Fibroblast of skin of scalp (primary cell): ENCODE data around the gene RTL1.

Experiments used
- DNase-seq: peaks from one replicate; pipeline ENCODE4 v3.0.0-alpha.2; 2013

The RTL1 gene

DNA sequence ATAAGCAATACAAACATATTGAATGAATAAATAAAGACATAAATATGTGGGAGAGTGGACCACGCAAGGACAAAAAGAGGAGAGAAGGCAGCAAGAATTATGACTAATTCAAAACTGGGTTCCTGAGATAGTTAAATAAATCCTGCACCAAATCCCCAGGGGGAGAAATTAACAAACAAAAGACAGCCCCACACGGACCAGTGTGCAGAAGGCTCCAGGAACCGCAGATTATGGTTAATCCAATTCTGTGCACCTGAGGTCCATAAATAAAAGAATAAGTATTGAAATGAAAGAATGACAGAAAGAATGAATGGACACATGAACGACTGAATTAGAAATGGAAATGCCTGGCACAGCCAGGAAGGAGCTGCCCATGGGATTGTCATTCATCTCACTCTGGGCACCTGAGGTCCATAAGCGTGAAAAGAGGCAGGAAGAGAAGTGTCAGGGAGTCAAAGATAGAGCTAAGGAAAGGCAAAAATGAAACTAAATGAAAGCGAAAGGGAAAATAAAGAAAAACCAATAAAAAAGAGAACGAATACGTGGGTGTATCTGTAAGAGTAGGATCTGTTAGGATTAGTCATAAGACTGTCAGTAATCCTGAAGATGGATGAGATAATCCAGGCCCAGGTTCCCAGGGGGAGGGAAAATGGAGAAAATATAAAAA is 54.3 kb downstream of the RTL1 start:
- DNase-seq = no peak

DNA sequence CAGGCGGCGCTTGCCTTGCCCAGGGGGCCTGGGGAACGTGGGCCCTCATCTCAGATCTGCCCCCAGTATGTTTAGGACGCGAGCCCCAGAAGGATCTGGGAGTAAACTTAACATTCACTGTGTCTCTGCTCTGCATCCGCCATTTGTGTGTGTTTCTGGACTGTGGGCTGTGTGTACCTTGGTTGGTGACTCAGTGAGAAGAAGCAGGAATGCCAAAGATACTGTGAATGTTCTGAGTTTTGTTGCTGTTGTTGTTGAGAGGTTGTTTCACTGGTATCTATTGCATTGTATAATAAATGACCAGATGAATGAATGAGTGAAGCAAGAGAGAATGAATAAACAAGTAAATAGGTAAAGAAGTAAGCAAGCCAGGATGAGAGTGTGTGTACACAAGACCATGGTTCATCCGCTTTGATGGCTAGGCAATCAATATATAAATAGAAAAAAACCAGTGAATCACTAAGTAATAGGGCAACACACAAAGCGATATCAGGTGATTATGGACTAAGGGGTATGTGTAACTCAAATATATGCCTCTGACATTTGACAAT is 57.1 kb downstream of the RTL1 start:
- DNase-seq = no peak

DNA sequence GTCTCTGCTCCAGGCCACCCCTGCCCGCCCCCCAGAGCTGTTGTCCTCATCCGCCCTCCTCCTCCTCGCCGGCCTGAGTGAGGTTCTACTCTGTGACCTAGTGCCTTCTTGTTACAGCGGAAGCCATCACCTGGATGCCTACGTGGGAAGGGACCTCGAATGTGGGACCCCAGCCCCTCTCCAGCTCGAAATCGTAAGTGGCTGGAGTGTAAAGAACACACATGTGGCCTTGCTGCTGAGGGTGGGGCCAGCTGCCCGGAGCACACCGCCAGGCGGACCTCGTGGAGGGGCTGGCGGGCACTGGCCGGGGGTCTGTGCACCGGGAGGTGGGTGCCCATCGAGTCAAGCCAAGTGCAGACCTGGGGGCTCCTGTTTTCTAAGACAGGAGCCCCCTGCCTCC is 58.2 kb downstream of the RTL1 start:
- DNase-seq = no peak

- DNase-seq = no peak
Measured at GRCh38 chr14:100844846-100845245, 58.7 kb downstream of the RTL1 start.

DNA sequence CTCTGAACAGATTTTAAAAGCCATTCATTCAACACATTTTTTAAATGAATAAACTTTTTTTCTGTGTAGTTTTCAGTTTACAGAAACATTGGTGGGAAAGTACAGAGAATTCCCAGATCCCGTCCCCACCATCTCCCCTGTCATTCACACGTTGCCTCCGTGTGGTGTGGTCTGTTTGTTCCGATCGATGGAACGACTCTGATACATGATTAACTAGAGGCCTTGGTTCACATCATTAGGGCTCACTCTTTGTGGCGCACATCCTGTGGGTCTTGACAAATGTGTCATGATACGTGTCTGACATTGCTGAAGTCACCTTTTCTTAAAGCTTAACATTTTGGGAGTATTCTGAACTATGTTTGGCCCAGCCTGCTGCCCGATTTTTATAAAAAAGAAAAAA is 59.1 kb downstream of the RTL1 start:
- DNase-seq = no peak

GRCh38 chr14:100844082-100844408 is 59.5 kb downstream of the RTL1 start:
- DNase-seq = no peak

DNA sequence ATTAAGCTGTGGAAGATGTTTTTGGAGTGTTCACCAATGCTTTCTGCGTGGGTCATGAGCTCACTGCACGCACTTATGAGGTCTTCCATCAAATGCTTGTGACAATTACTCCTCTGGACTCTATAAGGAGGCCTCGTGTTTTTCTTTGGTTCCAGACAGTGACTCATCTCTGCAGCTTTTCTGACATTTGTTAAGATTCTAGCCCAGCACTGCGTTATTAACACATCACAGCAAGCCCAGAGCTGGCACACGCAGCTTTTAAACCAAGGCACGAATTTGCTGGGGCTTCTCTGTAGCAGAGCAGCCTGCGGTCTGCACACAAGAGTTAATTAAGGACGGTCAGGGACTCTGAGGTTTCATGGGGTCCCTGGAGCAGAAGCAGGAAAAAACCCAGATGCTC is 60.7 kb downstream of the RTL1 start:
- DNase-seq = peak; percentile 92

- no peak for DNase-seq
Measured at GRCh38 chr14:100841761-100842403, 61.6 kb downstream of the RTL1 start.

GRCh38 chr14:100841066-100841760 is 62.3 kb downstream of the RTL1 start:
- DNase-seq = no peak

- DNase-seq = no peak
Measured at GRCh38 chr14:100840286-100841065, 63.0 kb downstream of the RTL1 start.

DNA sequence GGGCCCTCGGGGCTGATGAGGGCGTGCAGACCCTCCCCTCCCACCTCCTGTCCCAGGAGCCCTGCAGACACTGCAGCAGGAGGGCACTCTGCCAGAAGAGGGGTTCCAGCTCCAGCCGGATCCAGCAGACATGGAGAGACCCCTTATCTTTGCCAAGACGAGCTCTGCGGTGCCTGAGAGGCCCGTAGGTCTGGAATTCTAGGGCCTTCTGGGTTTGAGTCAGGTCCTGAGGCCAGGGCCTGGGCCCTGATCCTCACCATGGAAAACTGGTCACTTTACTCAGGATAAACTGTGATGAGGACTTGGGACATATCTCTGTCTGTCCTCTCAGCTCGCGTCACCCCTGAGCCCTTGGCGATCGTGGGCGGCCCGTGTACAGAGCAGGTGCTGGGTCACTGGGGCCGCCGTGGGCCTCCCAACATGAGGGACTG is 63.8 kb downstream of the RTL1 start:
- DNase-seq = no peak

- no peak for DNase-seq
Measured at GRCh38 chr14:100839315-100839585, 64.3 kb downstream of the RTL1 start.

GRCh38 chr14:100838493-100839314 is 64.8 kb downstream of the RTL1 start:
- DNase-seq = no peak

DNA sequence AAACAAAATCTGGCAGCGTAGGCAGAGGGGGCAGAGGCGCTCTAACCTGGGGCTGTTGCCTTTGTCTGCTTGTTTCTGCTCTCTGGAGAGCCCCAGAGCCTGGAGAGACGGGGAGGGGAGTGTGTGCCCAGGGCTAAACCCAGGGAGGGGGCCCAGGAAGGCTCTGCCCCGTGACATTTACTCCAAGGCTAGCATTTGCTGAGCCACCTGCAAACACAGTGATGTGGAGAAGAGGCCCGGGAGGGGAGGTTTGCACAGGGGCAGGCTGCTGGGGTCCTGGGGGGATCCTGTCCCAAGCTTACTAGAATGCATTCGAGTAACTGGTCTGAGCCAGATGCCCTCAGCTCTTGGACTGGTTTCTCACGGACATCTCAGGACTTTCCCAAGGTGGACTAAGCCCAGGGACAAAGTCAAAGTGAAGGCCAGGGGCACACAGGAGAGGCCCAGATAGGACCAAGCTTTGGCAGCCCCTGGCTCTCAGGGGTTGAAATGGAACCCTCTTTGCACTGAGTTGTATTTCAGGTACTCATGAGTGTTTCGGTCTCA is 65.6 kb downstream of the RTL1 start:
- no peak for DNase-seq

DNA sequence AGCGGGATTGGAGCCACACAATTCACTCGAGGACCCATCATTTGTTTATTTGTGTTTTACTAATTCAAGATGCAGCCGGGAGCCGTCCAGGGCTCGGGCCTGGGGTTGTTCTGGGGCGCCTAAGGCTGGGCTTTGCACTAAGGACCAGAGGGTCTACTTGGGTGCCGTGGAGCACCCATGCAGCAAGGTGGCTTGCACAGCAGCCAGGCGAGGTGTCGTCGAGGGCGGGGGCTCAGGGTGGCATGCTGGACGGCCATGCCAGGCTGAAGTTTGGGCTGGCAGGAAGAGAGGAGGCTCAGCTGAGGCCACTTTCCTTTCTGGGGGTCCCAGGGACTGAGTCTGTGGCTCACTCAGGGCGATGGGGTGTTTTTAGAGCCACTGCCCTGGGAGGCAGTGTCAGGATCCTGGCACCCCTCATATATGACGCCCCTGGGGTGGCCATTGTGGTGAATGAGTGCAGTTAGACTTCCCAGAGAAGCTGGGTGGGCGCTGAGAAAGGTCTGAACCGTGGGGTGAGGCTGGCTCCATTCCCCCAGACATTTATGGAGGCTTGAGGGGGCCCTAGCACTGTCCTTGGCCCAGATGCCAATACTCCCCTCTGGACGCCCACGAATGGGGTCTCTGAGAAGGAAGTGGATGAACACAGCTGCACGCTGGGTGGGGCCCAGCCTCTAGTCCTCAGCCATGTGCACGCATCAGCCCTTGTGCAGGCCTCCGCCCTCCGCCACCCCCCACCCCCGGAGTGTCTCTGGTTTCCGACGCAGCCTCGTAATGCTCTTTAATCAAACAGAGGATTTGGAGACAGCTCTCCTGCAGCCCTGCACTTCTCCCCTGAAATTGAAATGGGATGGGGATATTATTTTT is 66.3 kb downstream of the RTL1 start:
- no peak for DNase-seq

DNA sequence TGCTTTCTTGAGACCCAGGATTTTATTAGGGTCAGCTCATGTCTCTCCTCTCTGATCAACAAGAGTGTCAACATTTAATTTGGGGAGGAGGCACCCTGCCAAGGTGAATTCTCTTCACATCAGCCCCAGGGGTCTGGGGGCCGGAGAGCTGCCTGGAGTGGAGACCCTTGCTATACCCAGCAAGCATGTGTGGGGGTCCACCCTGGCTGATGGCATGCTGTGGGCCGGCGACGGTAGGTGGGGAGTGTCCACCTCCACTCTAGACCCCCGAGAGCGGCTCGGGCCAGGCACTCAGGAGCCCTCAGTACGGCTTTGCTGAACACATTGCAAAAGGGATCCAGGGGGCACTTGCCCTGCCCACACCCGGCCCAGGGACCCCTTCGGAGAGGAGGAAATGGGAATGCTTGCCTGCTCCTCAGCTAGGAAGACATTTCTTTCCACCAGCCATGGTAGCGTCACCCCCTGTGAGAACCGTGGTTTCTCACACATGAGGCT is 67.2 kb downstream of the RTL1 start:
- DNase-seq = no peak

- no peak for DNase-seq
Measured at GRCh38 chr14:100835548-100836310, 67.8 kb downstream of the RTL1 start.

- no peak for DNase-seq
Measured at GRCh38 chr14:100834794-100835547, 68.6 kb downstream of the RTL1 start.

DNA sequence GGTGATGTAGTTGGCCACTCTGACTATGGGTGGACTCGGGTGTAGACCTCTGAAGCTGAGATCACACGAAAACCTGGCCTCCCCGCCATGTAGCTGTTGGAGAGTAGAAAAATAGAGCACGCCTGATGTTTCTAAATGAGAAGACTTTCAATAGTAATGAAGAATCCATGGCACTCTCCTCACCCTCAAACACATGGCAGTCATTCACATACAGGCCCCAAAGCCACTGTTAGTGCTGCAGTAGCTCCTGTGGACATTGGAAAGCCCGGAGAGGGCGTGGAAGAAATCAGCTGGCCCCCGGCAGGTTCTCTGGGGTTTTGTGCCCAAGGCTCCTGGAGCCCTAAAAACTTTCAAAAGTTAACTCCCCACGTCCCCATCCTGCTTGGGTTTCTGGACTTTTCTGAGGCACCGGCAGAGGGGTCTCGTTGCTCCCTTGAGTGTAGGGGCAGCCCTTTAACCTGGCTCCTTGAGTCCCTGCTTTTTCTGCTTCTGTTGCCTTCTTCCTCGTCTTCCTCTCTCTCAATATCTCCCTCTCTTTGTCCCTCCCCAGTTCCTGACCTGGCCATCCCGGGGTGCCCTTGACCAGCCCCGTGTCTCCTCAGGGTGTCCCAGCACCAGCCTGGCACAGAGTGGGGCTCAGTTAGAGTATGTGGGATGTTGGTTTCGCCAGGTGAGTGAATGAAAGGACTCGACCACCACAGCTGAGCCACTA is 69.3 kb downstream of the RTL1 start:
- DNase-seq = no peak
